NCI-H748 treated with DMSO at 0.1 percent for 48 hours (cell line): ENCODE data around the gene TSACC.

Experiments
- DNase-seq: peaks from one replicate; lab custom pipeline; 2025; lab: John Stamatoyannopoulos, UW

The TSACC gene

GRCh38 chr1:156376958-156377919 is 38.9 kb downstream of the TSACC start:
- no peak for DNase-seq

- no peak for DNase-seq
These were observed 40.2 kb downstream of the TSACC start for GRCh38 chr1:156378557-156378956.

- DNase-seq, result no peak
These were observed 41.3 kb downstream of the TSACC start for GRCh38 chr1:156379420-156380165.

- DNase-seq, result no peak
These were observed 44.2 kb downstream of the TSACC start for GRCh38 chr1:156382561-156382960.

- peak; percentile 7 for DNase-seq
These were observed 44.7 kb downstream of the TSACC start for GRCh38 chr1:156383023-156383422.

GRCh38 chr1:156384007-156384406 is 45.7 kb downstream of the TSACC start:
- no peak for DNase-seq

- no peak for DNase-seq
These were observed 46.3 kb downstream of the TSACC start for GRCh38 chr1:156384658-156385057.

- DNase-seq, result peak; percentile 22
These were observed 47.3 kb downstream of the TSACC start for GRCh38 chr1:156385534-156386031.

GRCh38 chr1:156386134-156386901 is 48.0 kb downstream of the TSACC start:
- no peak for DNase-seq

- no peak for DNase-seq
These were observed 48.9 kb downstream of the TSACC start for GRCh38 chr1:156386949-156387869.

- DNase-seq, result no peak
These were observed 49.5 kb downstream of the TSACC start for GRCh38 chr1:156387870-156388173.

GRCh38 chr1:156388174-156389137 is 50.1 kb downstream of the TSACC start:
- DNase-seq, result no peak

GRCh38 chr1:156389311-156389710 is 51.0 kb downstream of the TSACC start:
- DNase-seq, result no peak

- no peak for DNase-seq
These were observed 52.4 kb downstream of the TSACC start for GRCh38 chr1:156390469-156391365.

GRCh38 chr1:156391366-156391677 is 53.0 kb downstream of the TSACC start:
- DNase-seq, result no peak

- DNase-seq, result no peak
These were observed 53.4 kb downstream of the TSACC start for GRCh38 chr1:156391701-156392100.

GRCh38 chr1:156392452-156392853 is 54.1 kb downstream of the TSACC start:
- no peak for DNase-seq

GRCh38 chr1:156393095-156393494 is 54.8 kb downstream of the TSACC start:
- DNase-seq, result no peak

GRCh38 chr1:156394082-156394481 is 55.8 kb downstream of the TSACC start:
- DNase-seq, result no peak
